HepG2 (cell line): ENCODE results near the gene EZH1. TPM values are rescaled to one million over a fixed set of nuclear protein-coding genes. Genes with fewer than 3 reads are reported as not detected.

Source experiments
- ATAC-seq: fragments of 200-7000 bp; cut with Tn5 transposase; 3 replicates; pipeline ENCODE4 v1.9.1; 2020; ENCODE audit warnings: mild to moderate bottlenecking, moderate library complexity
- BruUV-seq: library from RNA; stranded (reverse); fragments of 400-500 nt; replicated peaks from 2 replicates; lab custom pipeline; 2021; lab: Mats Ljungman, UMichigan
- CTCF ChIA-PET: fragments of 300-600 bp; formaldehyde crosslinking; extraction: SDS; loops from one replicate; lab custom pipeline; 2021; ENCODE audit warnings: low total read pairs, inconsistent platforms, low intra/inter-chr PET ratio; lab: Yijun Ruan, JAX
- POLR2A ChIA-PET: fragments of 350-600 bp; sonication (Branson Sonifier 250); formaldehyde crosslinking; loops from one replicate; lab custom pipeline; 2020; ENCODE audit warnings: antibody characterized with exemption, inconsistent platforms; lab: Yijun Ruan, JAX
- DNase-seq: peaks from one replicate; pipeline ENCODE4 v3.0.0-alpha.2; 2015; ENCODE audit warnings: low spot score
- FAIRE-seq: peaks from 3 replicates; lab custom pipeline; 2011; peaks lifted over from hg19 to GRCh38; lab: Jason Lieb, UNC
- H2AFZ ChIP-seq: one replicate; pipeline ENCODE4 v1.6.1; 2011; ENCODE audit warnings: low read length, inconsistent platforms
- H3K27ac ChIP-seq: fragments of 300-600 bp; 3 replicates; pipeline ENCODE4 v1.8.0; 2011; ENCODE audit warnings: mixed run types, mild to moderate bottlenecking, mixed read lengths, low read length, inconsistent platforms; ENCODE audit not compliant: insufficient read depth; ENCODE audit errors: extremely low read length
- H3K27me3 ChIP-seq, 2 experiments: fragments of 200-600 bp in 1 of 2; 2 replicates in 1 of 2; 3 replicates in 1 of 2; pipeline versions ENCODE4 v1.6.0 to v1.8.0; 2011; ENCODE audit warnings: low read length in 2 of 2, mild to moderate bottlenecking in 2 of 2, moderate library complexity in 2 of 2, inconsistent platforms in 1 of 2; ENCODE audit not compliant: insufficient read depth in 2 of 2, control insufficient read depth in 1 of 2
- H3K36me3 ChIP-seq, 2 experiments: fragments of 200-600 bp in 1 of 2; replicated peaks in 1 of 2; 2 replicates in 1 of 2; 3 replicates in 1 of 2; pipeline versions ENCODE4 v1.5.1 to v1.8.0; 2011; ENCODE audit warnings: low read length in 2 of 2, inconsistent platforms in 1 of 2; ENCODE audit not compliant: insufficient read depth in 2 of 2, control insufficient read depth in 1 of 2
- H3K4me1 ChIP-seq: 2 replicates; pipeline ENCODE4 v1.5.1; 2012; ENCODE audit warnings: low read length, inconsistent platforms; ENCODE audit not compliant: insufficient read depth
- H3K4me2 ChIP-seq: 2 replicates; pipeline ENCODE4 v1.6.0; 2011; ENCODE audit warnings: low read depth, low read length, inconsistent platforms
- H3K4me3 ChIP-seq, 3 experiments: fragments of 200-600 bp in 1 of 3; sonication (generic), shearing (Covaris generic) in 1 of 3; replicated peaks in 1 of 3; 2 replicates each; pipeline ENCODE4 v1.5.1; 2011 to 2016; ENCODE audit warnings: low read length in 3 of 3, inconsistent platforms in 2 of 3, low read depth in 2 of 3, mild to moderate bottlenecking in 2 of 3, control low read depth in 1 of 3, mixed read lengths in 1 of 3; ENCODE audit not compliant: insufficient read depth in 1 of 3
- H3K79me2 ChIP-seq: one replicate; pipeline ENCODE4 v1.6.1; 2011; ENCODE audit warnings: low read length, inconsistent platforms; ENCODE audit not compliant: insufficient read depth
- H3K9ac ChIP-seq: 2 replicates; pipeline ENCODE4 v1.6.0; 2011; ENCODE audit warnings: mild to moderate bottlenecking, low read depth, low read length, inconsistent platforms; ENCODE audit not compliant: insufficient read depth
- H3K9me3 ChIP-seq: 2 replicates; pipeline ENCODE4 v1.5.1; 2012; ENCODE audit warnings: mild to moderate bottlenecking, low read length
- H4K20me1 ChIP-seq: 2 replicates; pipeline ENCODE4 v1.6.0; 2011; ENCODE audit warnings: inconsistent platforms, mild to moderate bottlenecking, low read length, moderate library complexity; ENCODE audit not compliant: insufficient read depth
- ATAD3A ChIP-seq: sonication (generic); formaldehyde crosslinking; IDR thresholded peaks from 2 replicates; pipeline ENCODE4 v1.4.0; 2020; ENCODE audit warnings: missing genetic modification reagents
- CCDC6 ChIP-seq: sonication (generic); formaldehyde crosslinking; IDR thresholded peaks from 2 replicates; pipeline ENCODE4 v1.8.1; 2022; ENCODE audit warnings: mild to moderate bottlenecking, missing genetic modification reagents, moderate library complexity
- KMT2A ChIP-seq: sonication (generic); formaldehyde crosslinking; IDR thresholded peaks from 2 replicates; pipeline ENCODE4 v1.4.0; 2020; ENCODE audit warnings: missing genetic modification reagents
- ZNF230 ChIP-seq: sonication (generic); formaldehyde crosslinking; IDR thresholded peaks from 2 replicates; pipeline ENCODE4 v1.4.0; 2020; ENCODE audit warnings: mild to moderate bottlenecking, missing genetic modification reagents
- ZNF260 ChIP-seq: sonication (generic); formaldehyde crosslinking; IDR thresholded peaks from 2 replicates; pipeline ENCODE4 v1.4.0; 2020; ENCODE audit warnings: missing genetic modification reagents, low read depth, mild to moderate bottlenecking, borderline replicate concordance
- ZNF550 ChIP-seq: sonication (generic); formaldehyde crosslinking; IDR thresholded peaks from 2 replicates; pipeline ENCODE4 v1.4.0; 2020; ENCODE audit warnings: mild to moderate bottlenecking, missing genetic modification reagents, borderline replicate concordance
- WGBS: methylation state at CpG from one replicate; pipeline ENCODE4 v1.1.6; 2017; ENCODE audit warnings: low lambda C conversion rate; 5-methylcytosine and 5-hydroxymethylcytosine counted together
- in situ Hi-C: cut with HindIII; loops from 2 replicates; pipeline ENCODE4 v1.10.0; 2017; ENCODE audit warnings: low pct_unique_long_range_greater_than_20kb; ENCODE audit not compliant: extremely low pct_ligation_motif_present
- intact Hi-C: fragments of 100-400 bp; cut with micrococcal nuclease; formaldehyde crosslinking; loops from one replicate; pipeline ENCODE4 v1.10.0; 2022; ENCODE audit not compliant: unreplicated experiment
- polyA plus RNA-seq, 8 experiments: library from polyadenylated mRNA; depleted of rRNA in 3 of 8; stranded (reverse) in 7 of 8; unstranded in 1 of 8; fragments of >200 nt; fragmentation: Illumina TruSeq in 4 of 8; extraction: Trizol in 4 of 8; gene quantifications; 2 replicates each; pipeline versions ENCODE4 v1.2.1 to v1.2.3, GENCODE V29; 2011 to 2016; ENCODE audit warnings: low read depth in 4 of 8, missing spikeins in 1 of 8, mixed read lengths in 1 of 8; ENCODE audit not compliant: insufficient read depth in 1 of 8
- total RNA-seq, 5 experiments: library from RNA; depleted of rRNA; stranded (reverse); fragments of >200 nt; fragmentation: Illumina TruSeq; extraction: Trizol; gene quantifications; 2 replicates each; pipeline ENCODE4 v1.2.3, GENCODE V29; 2016; ENCODE audit warnings: low read depth in 1 of 5
- TF ChIP-seq, protein P1 (sequence below): sonication (generic); formaldehyde crosslinking; IDR thresholded peaks from 2 replicates; pipeline ENCODE4 v1.4.0; 2020; ENCODE audit warnings: mild to moderate bottlenecking, missing genetic modification reagents

Gene EZH1
- total and polyA plus RNA-seq, 2 of the 13 experiments (the other 11 are each of a cell fraction or from before 2014, with no cell fraction given), result 11.6 to 24.0 TPM

GRCh38 chr17:42659079-42659931, 85.5 kb downstream of the EZH1 start, which contains the start of gene TUBG2:
TSS of gene TUBG2 (plus strand) at chr17:42659284. CDS start at chr17:42659504, 220 bp downstream.
- ChIA-PET POLR2A (interaction anchor here (0.5 to 4.5 kb wide), 17 partner anchors 9 to 181 kb away, joined by 3 to 65 read pairs (median 5); partner anchors contain the start of genes CCR10, EZH1, NAGLU and PLEKHH3), CTCF (no interaction called here)
- H3K79me2 ChIP-seq, result no peaks in the 10 kb centered on the region
- DNase-seq (peak; percentile 92), ATAC-seq (peak; percentile 92), FAIRE-seq (peak; percentile 63)
- in situ Hi-C loops, result no loop called here
- H3K4me3 ChIP-seq, result peak within 1 kb of the TSS; percentile 76 to 94 (median 93)
- peaks cover 47% of the 10 kb centered on the region for H3K4me1 ChIP-seq
- H4K20me1 ChIP-seq, result no peaks in the 10 kb centered on the region
- peak within 1 kb of the TSS; percentile 91 for H2AFZ ChIP-seq
- 0 out of 2 replicates have a peak, but pooled peaks cover 5% of the 10 kb centered on the region for H3K9me3 ChIP-seq
- intact Hi-C loops, result loop anchor here (5.0 kb wide), 1 partner anchor 42 kb away; no protein-coding TSS in a partner anchor
- H3K9ac ChIP-seq, result peak within 1 kb of the TSS; percentile 86
- H3K36me3 ChIP-seq, result peaks cover 4 to 16% of the 10 kb centered on the region in 2 experiments; a peak in 4 of 5 replicates
- H3K27me3 ChIP-seq, result no peaks in the 10 kb centered on the region; a peak in 1 of 5 replicates
- WGBS, result under 1% methylated on average over 44 of the region's 59 CpGs
- no TSS peak for BruUV-seq
- H3K27ac ChIP-seq, result peak within 1 kb of the TSS; percentile 82
- peak within 1 kb of the TSS; percentile 97 for H3K4me2 ChIP-seq
- TF ChIP-seq ZNF550 (CRISPR knock-in tag) (no peak), CCDC6 (CRISPR knock-in tag) (no peak; the same call in 1 of the 2 replicates), ZNF230 (CRISPR knock-in tag) (no peak), KMT2A (0 out of 2 replicates have a peak, but pooled peaks have one; percentile 52), ATAD3A (CRISPR knock-in tag) (no peak), ZNF260 (CRISPR knock-in tag) (no peak)
- TF ChIP-seq, protein P1, sequence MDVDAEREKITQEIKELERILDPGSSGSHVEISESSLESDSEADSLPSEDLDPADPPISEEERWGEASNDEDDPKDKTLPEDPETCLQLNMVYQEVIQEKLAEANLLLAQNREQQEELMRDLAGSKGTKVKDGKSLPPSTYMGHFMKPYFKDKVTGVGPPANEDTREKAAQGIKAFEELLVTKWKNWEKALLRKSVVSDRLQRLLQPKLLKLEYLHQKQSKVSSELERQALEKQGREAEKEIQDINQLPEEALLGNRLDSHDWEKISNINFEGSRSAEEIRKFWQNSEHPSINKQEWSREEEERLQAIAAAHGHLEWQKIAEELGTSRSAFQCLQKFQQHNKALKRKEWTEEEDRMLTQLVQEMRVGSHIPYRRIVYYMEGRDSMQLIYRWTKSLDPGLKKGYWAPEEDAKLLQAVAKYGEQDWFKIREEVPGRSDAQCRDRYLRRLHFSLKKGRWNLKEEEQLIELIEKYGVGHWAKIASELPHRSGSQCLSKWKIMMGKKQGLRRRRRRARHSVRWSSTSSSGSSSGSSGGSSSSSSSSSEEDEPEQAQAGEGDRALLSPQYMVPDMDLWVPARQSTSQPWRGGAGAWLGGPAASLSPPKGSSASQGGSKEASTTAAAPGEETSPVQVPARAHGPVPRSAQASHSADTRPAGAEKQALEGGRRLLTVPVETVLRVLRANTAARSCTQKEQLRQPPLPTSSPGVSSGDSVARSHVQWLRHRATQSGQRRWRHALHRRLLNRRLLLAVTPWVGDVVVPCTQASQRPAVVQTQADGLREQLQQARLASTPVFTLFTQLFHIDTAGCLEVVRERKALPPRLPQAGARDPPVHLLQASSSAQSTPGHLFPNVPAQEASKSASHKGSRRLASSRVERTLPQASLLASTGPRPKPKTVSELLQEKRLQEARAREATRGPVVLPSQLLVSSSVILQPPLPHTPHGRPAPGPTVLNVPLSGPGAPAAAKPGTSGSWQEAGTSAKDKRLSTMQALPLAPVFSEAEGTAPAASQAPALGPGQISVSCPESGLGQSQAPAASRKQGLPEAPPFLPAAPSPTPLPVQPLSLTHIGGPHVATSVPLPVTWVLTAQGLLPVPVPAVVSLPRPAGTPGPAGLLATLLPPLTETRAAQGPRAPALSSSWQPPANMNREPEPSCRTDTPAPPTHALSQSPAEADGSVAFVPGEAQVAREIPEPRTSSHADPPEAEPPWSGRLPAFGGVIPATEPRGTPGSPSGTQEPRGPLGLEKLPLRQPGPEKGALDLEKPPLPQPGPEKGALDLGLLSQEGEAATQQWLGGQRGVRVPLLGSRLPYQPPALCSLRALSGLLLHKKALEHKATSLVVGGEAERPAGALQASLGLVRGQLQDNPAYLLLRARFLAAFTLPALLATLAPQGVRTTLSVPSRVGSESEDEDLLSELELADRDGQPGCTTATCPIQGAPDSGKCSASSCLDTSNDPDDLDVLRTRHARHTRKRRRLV, result peak; percentile 77; the same call in 1 of the 2 replicates
